Lower leg skin (tissue), 4 donors: ENCODE results near the gene SLC22A24. TPM values are rescaled to one million over a fixed set of nuclear protein-coding genes. Genes with fewer than 3 reads are reported as not detected.
"Not testable (repeated sequence)": the region's sequence is repeated elsewhere in the genome, so short reads cannot be mapped to it uniquely, and the experiment has no call there.

ENCODE experiments used
- DNase-seq, 2 donors: peaks; one replicate each; pipeline ENCODE4 v3.0.0-alpha.2; 2019; ENCODE audit warnings: low spot score in 2 of 2
- H3K4me3 ChIP-seq: fragments of 200-600 bp; sonication (generic); 2 replicates; pipeline ENCODE4 v1.5.1; 2017; ENCODE audit warnings: mild to moderate bottlenecking, low read depth; ENCODE audit not compliant: poor library complexity, severe bottlenecking
- CTCF ChIP-seq, 3 donors: fragments of 450-650 bp; IDR thresholded peaks; one replicate each; pipeline ENCODE4 v1.5.1; 2016; ENCODE audit warnings: antibody characterized with exemption in 3 of 3, mild to moderate bottlenecking in 3 of 3, moderate library complexity in 2 of 3
- POLR2A ChIP-seq, 2 donors: fragments of 450-650 bp; IDR thresholded peaks; one replicate each; pipeline ENCODE4 v1.6.1; 2016 to 2017; ENCODE audit warnings: antibody characterized with exemption in 2 of 2, mild to moderate bottlenecking in 1 of 2, moderate library complexity in 1 of 2
- WGBS, 2 donors: methylation state at CpG; one replicate each; pipeline ENCODE4 v1.1.5; 2018; 5-methylcytosine and 5-hydroxymethylcytosine counted together
- intact Hi-C: fragments of 100-400 bp; cut with DNase I; formaldehyde crosslinking; loops from one replicate; pipeline ENCODE4 v1.15.0; 2023; ENCODE audit warnings: low total_unique reads
- total RNA-seq, 4 donors: library from RNA; depleted of rRNA; stranded (reverse); fragments of >200 nt; gene quantifications; one replicate each; pipeline ENCODE4 v1.1.0, GENCODE V29; 2016

The SLC22A24 gene
- total RNA-seq, 4 donors from 2014 or later, result not detected

DNA sequence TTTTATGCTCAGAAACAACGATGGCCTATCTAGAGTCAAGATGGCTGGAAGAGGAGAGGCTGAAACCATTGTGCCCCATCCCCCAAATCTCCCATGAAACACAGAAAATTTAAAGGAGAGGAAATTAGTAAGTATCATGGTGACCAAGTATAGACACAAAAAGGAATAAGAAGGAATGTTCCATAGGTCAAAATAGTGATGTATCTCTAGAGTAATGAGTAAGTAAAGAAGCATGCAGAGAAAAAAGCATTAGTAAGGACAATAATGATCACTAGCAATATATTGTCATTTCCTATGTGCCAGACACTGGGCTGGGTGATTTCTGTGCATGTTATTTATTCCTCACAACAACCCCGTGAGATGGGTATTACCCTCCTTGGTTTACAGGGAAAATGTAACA is 2.6 kb upstream of the SLC22A24 start:
- intact Hi-C loops, result no loop called here
- WGBS, 2 donors, result 88 to 89% methylated on average over 2 of the region's 2 CpGs
- no peak for TF ChIP-seq CTCF (IDR thresholded peaks at IDR 0.05)
- no peak for TF ChIP-seq POLR2A (IDR thresholded peaks at IDR 0.05)
- DNase-seq, result no peak
- no peak overlapping the region for H3K4me3 ChIP-seq

DNA sequence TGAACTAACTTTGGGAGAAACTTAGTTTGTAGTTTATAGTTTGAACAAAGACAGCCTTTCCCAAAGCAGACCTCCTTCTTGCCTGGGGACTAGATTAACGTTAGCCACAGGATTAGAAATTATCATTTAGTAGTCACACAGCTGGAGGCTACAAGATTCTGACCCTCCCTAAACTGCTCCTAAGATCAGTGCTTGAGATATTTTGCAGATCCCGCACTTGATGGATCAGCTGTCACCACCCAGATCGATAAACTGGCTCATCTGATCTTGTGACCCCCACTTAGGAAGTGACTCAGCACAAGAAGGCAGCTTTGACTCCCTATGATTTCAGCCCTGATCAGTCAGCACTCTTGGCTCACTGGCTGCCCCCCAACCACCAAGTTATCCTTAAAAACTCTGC is 1.6 kb downstream of the SLC22A24 start:
- DNase-seq, result no peak
- 57 to 63% methylated on average over 3 of the region's 3 CpGs for WGBS, 2 donors
- intact Hi-C loops, result no loop called here
- TF ChIP-seq CTCF (IDR thresholded peaks at IDR 0.05), result no peak
- TF ChIP-seq POLR2A (IDR thresholded peaks at IDR 0.05), result no peak
- H3K4me3 ChIP-seq, result no peak overlapping the region

DNA sequence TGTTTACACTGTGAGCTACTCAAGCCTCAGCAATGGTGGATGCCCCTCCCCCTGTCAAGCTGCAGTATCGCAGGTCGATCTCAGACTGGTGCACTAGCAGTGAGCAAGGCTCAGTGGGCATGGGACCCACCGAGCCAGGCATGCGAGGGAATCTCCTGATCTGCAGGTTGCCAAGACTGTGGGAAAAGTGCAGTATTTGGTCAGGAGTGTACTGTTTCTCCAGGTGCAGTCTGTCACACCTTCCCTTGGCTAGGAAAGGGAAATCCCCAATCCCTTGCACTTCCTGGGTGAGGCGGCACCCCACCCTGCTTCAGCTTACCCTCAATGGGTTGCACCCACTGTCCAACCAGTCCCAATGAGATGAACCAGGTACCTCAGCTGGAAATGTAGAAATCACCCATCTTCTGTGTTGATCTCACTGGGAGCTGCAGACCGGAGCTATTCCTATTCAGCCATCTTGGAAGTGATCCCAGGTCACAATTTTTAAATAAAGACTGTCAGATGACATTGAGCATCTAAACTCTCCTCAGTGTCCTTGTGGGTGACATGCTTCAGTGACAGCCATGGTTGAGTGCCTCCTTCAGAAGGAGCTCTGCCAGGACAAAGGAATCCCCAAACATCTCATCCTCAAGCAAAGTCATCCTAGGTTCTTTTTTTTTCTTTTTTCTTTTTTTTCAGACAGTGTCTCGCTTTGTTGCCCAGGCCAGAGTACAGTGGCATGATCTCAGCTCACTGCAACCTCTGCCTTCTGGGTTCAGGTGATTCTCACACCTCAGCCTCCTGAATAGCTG is 10.8 kb downstream of the SLC22A24 start:
- DNase-seq, result no peak
- 73 to 84% methylated on average over 7 of the region's 7 CpGs for whole genome bisulfite sequencing, 2 donors
- no peak for TF ChIP-seq POLR2A (IDR thresholded peaks at IDR 0.05)
- no peak for TF ChIP-seq CTCF (IDR thresholded peaks at IDR 0.05)
- no peak overlapping the region for H3K4me3 ChIP-seq
- intact Hi-C loops, result no loop called here

GRCh38 chr11:63099555-63099954 is 44.5 kb downstream of the SLC22A24 start:
- H3K4me3 ChIP-seq, result no peak overlapping the region
- DNase-seq, result no peak
- intact Hi-C loops, result no loop called here
- TF ChIP-seq POLR2A (IDR thresholded peaks at IDR 0.05) (no peak), CTCF (IDR thresholded peaks at IDR 0.05) (no peak)
- WGBS, 2 donors, result 70 to 84% methylated on average over 3 of the region's 3 CpGs

- no peak for TF ChIP-seq POLR2A (IDR thresholded peaks at IDR 0.05)
- TF ChIP-seq CTCF (IDR thresholded peaks at IDR 0.05), result no peak
- intact Hi-C loops, result no loop called here
Measured at GRCh38 chr11:63080682-63081081, 63.3 kb downstream of the SLC22A24 start.

DNA sequence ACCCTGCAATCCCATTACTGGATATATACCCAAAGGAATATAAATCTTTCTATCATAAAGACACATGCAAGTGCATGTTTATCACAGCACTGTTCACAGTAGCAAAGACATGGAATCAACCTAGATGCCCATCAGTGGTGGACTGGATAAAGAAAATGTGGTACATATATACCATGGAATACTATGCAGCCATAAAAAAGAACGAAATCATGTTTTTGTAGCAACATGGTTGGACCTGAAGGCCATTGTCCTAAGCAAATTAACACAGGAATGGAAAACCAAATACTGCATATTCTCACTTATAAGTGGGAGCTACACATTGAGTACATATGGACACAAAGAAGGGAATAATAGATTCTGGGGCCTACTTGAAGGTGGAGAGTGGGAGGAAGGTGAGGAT is 97.8 kb downstream of the SLC22A24 start:
- 71 to 73% methylated on average over 1 of the region's 1 CpG for WGBS, 2 donors
- intact Hi-C loops, H3K4me3 ChIP-seq, DNase-seq: not testable (repeated sequence)

More at GRCh38 chr11:63080682-63081081, 63.3 kb downstream of the SLC22A24 start:
- no peak for DNase-seq
- 55 to 77% methylated on average over 2 of the region's 2 CpGs for WGBS, 2 donors
- H3K4me3 ChIP-seq, result no peak overlapping the region
